ENCODE results near the gene RRP1B. TPM values are rescaled to one million over a fixed set of nuclear protein-coding genes. Genes with fewer than 3 reads are reported as not detected.
"Not testable (repeated sequence)": the region's sequence is repeated elsewhere in the genome, so short reads cannot be mapped to it uniquely, and the experiment has no call there.

The RRP1B gene
- total RNA-seq, 2 experiments from 2014 or later: 43.3 to 43.7 TPM

DNA sequence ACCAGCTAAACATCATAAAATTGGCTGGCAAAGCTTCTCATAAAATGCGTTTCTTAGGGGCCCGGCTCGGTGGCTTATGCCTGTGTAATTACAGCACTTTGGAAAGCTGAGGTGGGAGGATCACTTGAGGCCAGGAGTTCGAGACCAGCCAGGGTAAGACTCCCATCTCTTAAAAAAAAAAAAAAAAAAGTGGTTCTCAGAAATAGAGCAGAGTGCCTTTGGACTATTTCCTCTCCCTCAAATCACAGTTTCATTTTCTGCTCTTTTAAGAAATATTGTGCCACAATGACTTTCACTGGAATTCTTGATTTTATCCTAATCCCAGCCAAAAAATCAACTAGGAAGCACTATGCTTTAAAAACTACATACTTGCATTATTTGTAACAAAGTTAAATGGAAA lies 13.4 kb upstream of the RRP1B start:
- ChIA-PET POLR2A (no interaction called here), CTCF (interaction anchor here (0.8 to 2.2 kb wide), 4 partner anchors 10 to 33 kb away, joined by 3 to 7 read pairs (median 6); no protein-coding TSS in a partner anchor)
- no peaks in the 10 kb centered on the region for H3K9me3 Mint-ChIP-seq
- H3K36me3 Mint-ChIP-seq (ENCODE audit: low read depth): no peaks in the 10 kb centered on the region
- no peak for DNase-seq
- H3K27ac Mint-ChIP-seq: no peak overlapping the region
- H3K4me1 Mint-ChIP-seq: peaks cover 17% of the 10 kb centered on the region
- H3K4me3 Mint-ChIP-seq: no peak overlapping the region
- H3K27me3 Mint-ChIP-seq: peaks cover 12% of the 10 kb centered on the region

GRCh38 chr21:43646550-43647260 lies 12.7 kb upstream of the RRP1B start:
- peak; percentile 87 for DNase-seq
- H3K27ac Mint-ChIP-seq: no peak overlapping the region
- peaks cover 17% of the 10 kb centered on the region for H3K4me1 Mint-ChIP-seq
- ChIA-PET POLR2A (no interaction called here), CTCF (interaction anchor here (0.9 to 2.2 kb wide), 2 partner anchors 9 to 18 kb away, joined by 4 to 7 read pairs; no protein-coding TSS in a partner anchor)
- no peaks in the 10 kb centered on the region for H3K9me3 Mint-ChIP-seq
- H3K27me3 Mint-ChIP-seq: peaks cover 14% of the 10 kb centered on the region
- H3K36me3 Mint-ChIP-seq (ENCODE audit: low read depth): no peaks in the 10 kb centered on the region
- no peak overlapping the region for H3K4me3 Mint-ChIP-seq

GRCh38 chr21:43648171-43648570 lies 11.2 kb upstream of the RRP1B start:
- Mint-ChIP-seq H3K4me3 (no peak overlapping the region), H3K27ac (no peak overlapping the region), H3K27me3 (peaks cover 16% of the 10 kb centered on the region), H3K4me1 (peaks cover 17% of the 10 kb centered on the region), H3K9me3 (no peaks in the 10 kb centered on the region), H3K36me3 (ENCODE audit: low read depth) (no peaks in the 10 kb centered on the region)
- POLR2A ChIA-PET: no interaction called here
- no peak for DNase-seq
- CTCF ChIA-PET: interaction anchor here (1.0 kb wide), 1 partner anchor 8 kb away, joined by 4 read pairs; no protein-coding TSS in a partner anchor

- H3K27ac Mint-ChIP-seq; POLR2A ChIA-PET; H3K9me3 Mint-ChIP-seq; CTCF ChIA-PET; H3K4me3 Mint-ChIP-seq; H3K4me1 Mint-ChIP-seq; H3K36me3 Mint-ChIP-seq (ENCODE audit: low read depth); DNase-seq: not testable (repeated sequence)
- H3K27me3 Mint-ChIP-seq: peaks cover 10% of the 10 kb centered on the region
These were observed 7.4 kb upstream of the RRP1B start for GRCh38 chr21:43651926-43652325.

DNA sequence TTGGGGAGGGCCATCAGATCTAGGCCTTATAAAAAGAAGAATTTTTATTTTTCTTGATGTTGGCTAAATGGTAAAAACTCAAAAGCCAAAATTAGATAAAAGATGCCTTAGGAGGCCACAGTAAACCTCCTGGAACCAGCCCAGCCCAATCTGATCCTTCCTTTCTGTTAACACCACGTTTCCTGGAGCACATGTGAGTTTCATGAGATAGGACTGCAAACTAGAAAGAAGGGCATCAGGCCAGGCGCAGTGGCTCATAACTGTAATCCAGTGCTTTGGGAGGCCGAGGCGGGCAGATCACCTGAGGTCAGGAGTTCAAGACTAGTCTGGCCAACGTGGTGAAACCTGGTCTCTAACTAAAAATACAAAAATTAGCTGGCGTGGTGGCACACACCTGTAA lies 6.7 kb upstream of the RRP1B start:
- ChIA-PET POLR2A (no interaction called here), CTCF (no interaction called here)
- H3K4me1 Mint-ChIP-seq: peaks cover 7% of the 10 kb centered on the region
- H3K27ac Mint-ChIP-seq: no peak overlapping the region
- no peaks in the 10 kb centered on the region for H3K36me3 Mint-ChIP-seq (ENCODE audit: low read depth)
- H3K4me3 Mint-ChIP-seq: no peak overlapping the region
- H3K9me3 Mint-ChIP-seq: no peaks in the 10 kb centered on the region
- H3K27me3 Mint-ChIP-seq: peaks cover 10% of the 10 kb centered on the region
- no peak for DNase-seq

DNA sequence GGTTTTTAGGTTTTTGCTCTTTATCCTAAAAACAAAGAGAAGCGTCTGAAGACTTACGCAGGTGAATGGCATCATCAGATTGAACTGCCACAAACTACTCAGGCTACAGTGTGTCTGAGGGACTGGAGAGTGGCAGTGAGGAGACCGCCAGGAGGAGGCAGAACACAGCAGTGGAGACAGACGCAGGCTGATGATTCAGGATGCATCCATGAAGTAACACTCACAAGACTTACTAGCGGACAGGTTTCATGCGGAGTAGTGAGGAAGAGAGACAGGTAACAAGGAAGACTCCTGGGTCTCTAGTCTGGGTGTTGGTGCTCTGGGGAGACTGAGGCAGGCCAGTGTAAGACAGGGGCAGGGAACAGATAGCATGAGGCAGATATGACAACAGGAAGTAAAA lies 5.7 kb upstream of the RRP1B start:
- peaks cover 7% of the 10 kb centered on the region for H3K4me1 Mint-ChIP-seq
- peaks cover 4% of the 10 kb centered on the region for H3K27me3 Mint-ChIP-seq
- H3K9me3 Mint-ChIP-seq: no peaks in the 10 kb centered on the region
- CTCF ChIA-PET: no interaction called here
- DNase-seq: no peak
- POLR2A ChIA-PET: no interaction called here
- no peaks in the 10 kb centered on the region for H3K36me3 Mint-ChIP-seq (ENCODE audit: low read depth)
- H3K27ac Mint-ChIP-seq: no peak overlapping the region
- no peak overlapping the region for H3K4me3 Mint-ChIP-seq

GRCh38 chr21:43654806-43655489 lies 4.4 kb upstream of the RRP1B start:
- Mint-ChIP-seq H3K4me1 (peaks cover 12% of the 10 kb centered on the region), H3K27ac (no peak overlapping the region), H3K9me3 (no peaks in the 10 kb centered on the region), H3K36me3 (ENCODE audit: low read depth) (no peaks in the 10 kb centered on the region), H3K4me3 (no peak overlapping the region), H3K27me3 (peaks cover 4% of the 10 kb centered on the region)
- no peak for DNase-seq
- POLR2A ChIA-PET: no interaction called here
- CTCF ChIA-PET: interaction anchor here (1.0 to 1.7 kb wide), 2 partner anchors 7 to 9 kb away, joined by 4 read pairs; no protein-coding TSS in a partner anchor

GRCh38 chr21:43657355-43658087 lies 1.8 kb upstream of the RRP1B start:
- Mint-ChIP-seq H3K4me3 (no peak overlapping the region), H3K27ac (peak overlapping the region; percentile 13), H3K4me1 (peaks cover 36% of the 10 kb centered on the region), H3K9me3 (no peaks in the 10 kb centered on the region), H3K36me3 (ENCODE audit: low read depth) (peaks cover 11% of the 10 kb centered on the region), H3K27me3 (no peaks in the 10 kb centered on the region)
- DNase-seq: no peak
- CTCF ChIA-PET: no interaction called here
- POLR2A ChIA-PET: no interaction called here

DNA sequence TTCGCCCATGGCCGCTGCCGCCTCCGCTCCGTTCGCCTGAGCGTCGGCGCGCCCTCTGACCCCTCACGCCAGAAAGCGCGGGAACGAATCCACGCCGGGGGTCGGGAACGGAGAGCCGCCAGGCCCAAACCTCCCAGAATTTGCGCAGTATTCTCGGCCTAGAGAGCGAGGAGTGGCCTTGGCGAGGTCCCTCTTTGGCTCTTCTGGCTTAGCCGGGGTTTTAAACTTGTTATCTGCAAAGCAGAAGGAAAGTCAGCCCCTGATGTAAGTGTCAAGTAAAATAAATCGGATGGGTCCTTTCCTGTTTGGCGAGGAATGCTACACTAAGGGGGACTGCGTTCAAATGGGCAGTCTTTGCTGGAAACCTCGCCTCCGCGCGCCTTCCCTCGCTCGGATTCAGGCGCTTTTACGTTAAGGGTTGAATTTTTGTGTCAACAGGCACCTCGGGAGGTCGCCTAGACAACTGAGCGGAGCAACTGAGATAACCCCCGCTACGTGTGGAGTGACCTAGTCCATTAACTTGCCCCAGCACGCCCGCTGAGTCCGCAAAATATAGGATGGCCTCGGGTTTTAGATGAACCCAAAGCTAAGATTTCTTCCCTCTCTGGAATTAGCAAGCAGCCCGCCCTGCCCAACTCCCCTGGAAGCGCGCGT lies 1.1 kb upstream of the RRP1B start:
- Mint-ChIP-seq H3K4me3 (no peak overlapping the region), H3K36me3 (ENCODE audit: low read depth) (peaks cover 18% of the 10 kb centered on the region), H3K27ac (no peak overlapping the region), H3K4me1 (peaks cover 43% of the 10 kb centered on the region), H3K9me3 (no peaks in the 10 kb centered on the region), H3K27me3 (no peaks in the 10 kb centered on the region)
- no peak for DNase-seq
- CTCF ChIA-PET: no interaction called here
- POLR2A ChIA-PET: interaction anchor here (1.1 to 1.2 kb wide), 2 partner anchors 70 to 132 kb away, joined by 4 to 5 read pairs; partner anchors contain the start of gene RRP1

DNA sequence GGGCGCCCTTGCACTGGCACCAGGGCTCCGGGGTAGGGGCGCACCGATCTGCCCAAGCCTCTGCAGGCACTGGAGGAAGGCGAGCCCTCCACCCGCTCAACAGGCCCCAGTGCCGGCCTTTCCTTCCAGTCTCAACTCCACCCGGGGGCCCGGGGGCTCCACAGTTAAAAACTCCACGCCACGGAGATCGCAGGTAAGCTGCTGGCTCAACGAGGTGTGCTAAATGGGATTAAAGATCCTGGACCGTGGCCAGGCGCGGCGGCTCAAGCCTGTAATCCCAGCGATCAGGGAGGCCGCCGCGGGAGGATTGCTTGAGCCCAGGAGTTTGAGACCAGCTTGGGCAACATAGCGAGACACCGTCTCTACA lies 608 bp upstream of the RRP1B start:
- Mint-ChIP-seq H3K27me3 (no peaks in the 10 kb centered on the region), H3K9me3 (no peaks in the 10 kb centered on the region), H3K4me3 (peak overlapping the region; percentile 60), H3K27ac (peak overlapping the region; percentile 78), H3K36me3 (ENCODE audit: low read depth) (peaks cover 20% of the 10 kb centered on the region), H3K4me1 (peaks cover 45% of the 10 kb centered on the region)
- ChIA-PET POLR2A (interaction anchor here (0.8 to 1.2 kb wide), 3 partner anchors 62 to 131 kb away, joined by 3 to 5 read pairs (median 4); partner anchors contain the start of gene RRP1), CTCF (no interaction called here)
- no peak for DNase-seq

DNA sequence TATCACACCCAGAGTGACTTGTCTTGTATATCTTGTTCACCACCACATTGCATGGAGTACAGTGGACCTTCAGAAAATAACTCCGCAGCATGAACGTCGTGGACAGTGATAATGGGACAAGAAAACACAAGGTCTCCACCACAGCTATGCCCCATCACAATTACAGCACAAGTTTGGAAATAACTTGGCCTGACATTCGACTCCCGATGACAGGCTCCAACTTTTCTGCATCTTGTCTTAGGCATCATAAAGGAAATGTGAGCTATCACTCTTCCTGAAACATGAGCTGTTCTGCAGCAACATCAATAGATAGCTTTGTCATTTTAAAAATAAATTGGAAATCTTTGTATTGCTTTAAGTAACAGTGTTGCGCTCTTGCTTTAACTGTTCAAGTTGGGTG lies 2.9 kb downstream of the RRP1B start:
- POLR2A ChIA-PET: interaction anchor here (0.6 to 1.2 kb wide), 2 partner anchors 58 to 66 kb away, joined by 5 read pairs; no protein-coding TSS in a partner anchor
- DNase-seq: no peak
- no peak overlapping the region for H3K4me3 Mint-ChIP-seq
- CTCF ChIA-PET: no interaction called here
- peaks cover 68% of the 10 kb centered on the region for H3K4me1 Mint-ChIP-seq
- H3K27ac Mint-ChIP-seq: no peak overlapping the region
- H3K27me3 Mint-ChIP-seq: no peaks in the 10 kb centered on the region
- H3K36me3 Mint-ChIP-seq (ENCODE audit: low read depth): peaks cover 50% of the 10 kb centered on the region
- H3K9me3 Mint-ChIP-seq: peaks cover 7% of the 10 kb centered on the region

- CTCF ChIA-PET: no interaction called here
These were observed 3.7 kb downstream of the RRP1B start for GRCh38 chr21:43663033-43663432.

GRCh38 chr21:43664358-43664757 lies 5.0 kb downstream of the RRP1B start:
- Mint-ChIP-seq H3K9me3 (peaks cover 7% of the 10 kb centered on the region), H3K4me3 (no peak overlapping the region), H3K36me3 (ENCODE audit: low read depth) (peaks cover 56% of the 10 kb centered on the region), H3K27ac (peak overlapping the region; percentile 23), H3K27me3 (no peaks in the 10 kb centered on the region), H3K4me1 (peaks cover 65% of the 10 kb centered on the region)
- no peak for DNase-seq
- CTCF ChIA-PET: no interaction called here
- POLR2A ChIA-PET: interaction anchor here (0.6 kb wide), 1 partner anchor 311 kb away, joined by 3 read pairs; no protein-coding TSS in a partner anchor

More at GRCh38 chr21:43663033-43663432, 3.7 kb downstream of the RRP1B start:
- peak overlapping the region; percentile 67 for H3K27ac Mint-ChIP-seq
- H3K27me3 Mint-ChIP-seq: no peaks in the 10 kb centered on the region
- no peak for DNase-seq
- POLR2A ChIA-PET: interaction anchor here (1.2 kb wide), 1 partner anchor 65 kb away, joined by 5 read pairs; no protein-coding TSS in a partner anchor
- H3K4me3 Mint-ChIP-seq: peak overlapping the region; percentile 42
- peaks cover 56% of the 10 kb centered on the region for H3K36me3 Mint-ChIP-seq (ENCODE audit: low read depth)
- peaks cover 70% of the 10 kb centered on the region for H3K4me1 Mint-ChIP-seq
- H3K9me3 Mint-ChIP-seq: peaks cover 7% of the 10 kb centered on the region

Data from activated CD4-positive, alpha-beta memory T cell treated with anti-CD3 and anti-CD28 coated beads, Interleukin-2, amount 10 ng/mL, durations not matched to agents 7 days and 5 days (primary cell).